Mucosa of descending colon (tissue), 3 donors: ENCODE data around the gene RWDD1. TPM values are rescaled to one million over a fixed set of nuclear protein-coding genes. Genes with fewer than 3 reads are reported as not detected.

Experiments
- ATAC-seq: fragments of 200-7000 bp; cut with Tn5 transposase; one replicate; pipeline ENCODE4 v1.9.1; 2020; ENCODE audit warnings: mild to moderate bottlenecking, moderate library complexity
- DNase-seq, 3 donors: peaks; one replicate each; pipeline ENCODE4 v3.0.0-alpha.2; 2020
- H3K36me3 ChIP-seq: fragments of 200-600 bp; one replicate; pipeline ENCODE4 v1.8.0; 2021; ENCODE audit warnings: low read depth, mild to moderate bottlenecking
- H3K4me1 ChIP-seq: fragments of 200-600 bp; one replicate; pipeline ENCODE4 v1.8.0; 2021; ENCODE audit warnings: low read depth, mild to moderate bottlenecking
- H3K4me3 ChIP-seq: fragments of 200-600 bp; one replicate; pipeline ENCODE4 v1.8.0; 2021; ENCODE audit warnings: mild to moderate bottlenecking
- H3K9me3 ChIP-seq: fragments of 200-600 bp; one replicate; pipeline ENCODE4 v1.8.0; 2021; ENCODE audit warnings: mild to moderate bottlenecking
- intact Hi-C, 2 donors: fragments of 100-400 bp; cut with DNase I in 1 of 2; cut with micrococcal nuclease in 1 of 2; formaldehyde crosslinking; loops; one replicate each; pipeline versions ENCODE4 v1.11.0 to v1.11.1; 2022; cut with DNase I, micrococcal nuclease
- total RNA-seq, 3 donors: library from RNA; stranded (reverse); fragmentation: NEBNext Ultra II Directional in 2 of 3; extraction: Animal tissue kit (Norgen Biotek cat#: 25700) in 2 of 3; gene quantifications; one replicate each; pipeline versions ENCODE4 v1.2.1 to v1.2.4, GENCODE V29; 2021 to 2023
- TF ChIP-seq, protein P1 (sequence below): fragments of 200-600 bp; IDR thresholded peaks from one replicate; pipeline ENCODE4 v1.8.0; 2022; ENCODE audit warnings: antibody characterized with exemption, mild to moderate bottlenecking
- donor health status: DM: no; HTN: no; CAD: no; lungs with moderate emphysema.
- donor health status: DM: no; HTN: no; CAD: no.
- donor health status: DM: no; HTN: yes; CAD: no.

Gene RWDD1
- total RNA-seq, 3 donors from 2014 or later, result 21.0 to 58.0 (median 34.2) TPM

DNA sequence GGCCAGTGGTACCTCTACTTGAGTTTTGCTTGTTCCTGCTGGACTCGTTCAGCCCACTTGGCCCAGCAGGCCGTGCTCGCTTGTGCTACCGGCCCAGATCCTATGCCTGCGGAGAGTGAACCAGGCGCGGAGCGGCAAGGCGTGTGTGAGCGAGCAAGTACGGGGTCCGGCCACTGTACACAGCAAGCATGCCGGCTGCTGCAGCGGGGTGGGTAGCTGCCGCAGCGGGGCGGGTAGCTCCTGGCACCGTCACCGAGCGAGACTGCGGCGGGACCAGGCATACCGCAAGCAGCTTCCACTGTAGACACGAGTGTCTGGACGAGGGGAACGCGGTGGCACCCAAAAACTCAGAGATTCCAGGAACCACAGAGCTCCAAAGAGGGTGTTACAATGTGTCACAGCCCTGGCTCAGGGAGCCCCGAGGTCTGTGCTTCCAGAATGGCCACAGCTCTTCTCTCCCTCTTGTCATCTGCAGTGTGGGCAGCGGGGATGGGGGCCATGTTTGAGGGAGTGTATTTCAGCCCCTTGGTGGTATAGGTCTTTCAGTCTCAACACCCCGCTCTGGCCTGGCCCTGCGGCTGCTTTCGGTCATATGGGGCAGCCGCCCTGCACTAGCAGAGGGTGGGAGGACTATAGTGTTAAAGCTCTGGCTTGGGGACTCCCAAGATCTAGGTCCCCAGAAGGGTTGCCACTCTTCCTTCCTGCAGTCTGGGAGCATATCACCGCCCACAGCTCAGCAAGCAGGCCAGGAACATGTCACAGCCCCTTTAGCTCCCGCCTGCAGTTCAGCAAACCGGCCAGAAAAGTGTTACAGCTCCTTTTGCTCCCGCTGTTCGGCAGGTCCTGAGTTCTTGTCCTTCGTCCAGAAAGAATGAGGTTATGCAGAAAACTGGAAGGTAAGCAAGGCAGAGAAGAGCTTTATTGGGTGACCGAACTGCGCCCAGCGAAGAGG lies 6.1 kb upstream of the RWDD1 start:
- Histone ChIP-seq H3K4me1 (peaks cover 4% of the 10 kb centered on the region), H3K36me3 (no peaks in the 10 kb centered on the region), H3K4me3 (no peak overlapping the region), H3K9me3 (no peaks in the 10 kb centered on the region)
- peak in 2 of 3 donors; percentile 7 to 53 for DNase-seq
- ATAC-seq, result peak; percentile 34
- intact Hi-C loops, result no loop called here
- TF ChIP-seq, protein P1, sequence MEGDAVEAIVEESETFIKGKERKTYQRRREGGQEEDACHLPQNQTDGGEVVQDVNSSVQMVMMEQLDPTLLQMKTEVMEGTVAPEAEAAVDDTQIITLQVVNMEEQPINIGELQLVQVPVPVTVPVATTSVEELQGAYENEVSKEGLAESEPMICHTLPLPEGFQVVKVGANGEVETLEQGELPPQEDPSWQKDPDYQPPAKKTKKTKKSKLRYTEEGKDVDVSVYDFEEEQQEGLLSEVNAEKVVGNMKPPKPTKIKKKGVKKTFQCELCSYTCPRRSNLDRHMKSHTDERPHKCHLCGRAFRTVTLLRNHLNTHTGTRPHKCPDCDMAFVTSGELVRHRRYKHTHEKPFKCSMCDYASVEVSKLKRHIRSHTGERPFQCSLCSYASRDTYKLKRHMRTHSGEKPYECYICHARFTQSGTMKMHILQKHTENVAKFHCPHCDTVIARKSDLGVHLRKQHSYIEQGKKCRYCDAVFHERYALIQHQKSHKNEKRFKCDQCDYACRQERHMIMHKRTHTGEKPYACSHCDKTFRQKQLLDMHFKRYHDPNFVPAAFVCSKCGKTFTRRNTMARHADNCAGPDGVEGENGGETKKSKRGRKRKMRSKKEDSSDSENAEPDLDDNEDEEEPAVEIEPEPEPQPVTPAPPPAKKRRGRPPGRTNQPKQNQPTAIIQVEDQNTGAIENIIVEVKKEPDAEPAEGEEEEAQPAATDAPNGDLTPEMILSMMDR, result no peak

DNA sequence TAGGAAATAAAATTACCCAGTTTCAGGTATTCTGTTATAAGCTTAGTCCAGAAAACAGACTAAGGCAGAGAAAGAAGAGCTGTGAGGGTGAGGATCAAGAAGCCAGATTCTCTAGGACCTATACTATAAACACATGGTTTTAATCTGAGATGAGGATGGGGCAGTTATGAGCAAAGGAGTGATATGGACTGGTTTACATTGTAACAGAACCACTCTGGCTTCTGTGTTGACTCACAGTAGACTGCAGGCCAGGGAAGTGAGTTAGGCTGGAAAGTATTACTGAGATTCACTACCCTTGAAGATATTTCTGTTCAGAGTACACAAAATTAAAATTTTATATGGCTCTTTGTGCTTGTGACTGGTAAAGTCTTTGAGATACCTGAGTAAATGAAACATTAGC lies 3.2 kb upstream of the RWDD1 start:
- DNase-seq (no peak), ATAC-seq (no peak)
- TF ChIP-seq, protein P1, result no peak
- no peaks in the 10 kb centered on the region for H3K9me3 ChIP-seq
- no peak overlapping the region for H3K4me3 ChIP-seq
- H3K4me1 ChIP-seq, result peaks cover 12% of the 10 kb centered on the region
- intact Hi-C loops, result no loop called here
- no peaks in the 10 kb centered on the region for H3K36me3 ChIP-seq

DNA sequence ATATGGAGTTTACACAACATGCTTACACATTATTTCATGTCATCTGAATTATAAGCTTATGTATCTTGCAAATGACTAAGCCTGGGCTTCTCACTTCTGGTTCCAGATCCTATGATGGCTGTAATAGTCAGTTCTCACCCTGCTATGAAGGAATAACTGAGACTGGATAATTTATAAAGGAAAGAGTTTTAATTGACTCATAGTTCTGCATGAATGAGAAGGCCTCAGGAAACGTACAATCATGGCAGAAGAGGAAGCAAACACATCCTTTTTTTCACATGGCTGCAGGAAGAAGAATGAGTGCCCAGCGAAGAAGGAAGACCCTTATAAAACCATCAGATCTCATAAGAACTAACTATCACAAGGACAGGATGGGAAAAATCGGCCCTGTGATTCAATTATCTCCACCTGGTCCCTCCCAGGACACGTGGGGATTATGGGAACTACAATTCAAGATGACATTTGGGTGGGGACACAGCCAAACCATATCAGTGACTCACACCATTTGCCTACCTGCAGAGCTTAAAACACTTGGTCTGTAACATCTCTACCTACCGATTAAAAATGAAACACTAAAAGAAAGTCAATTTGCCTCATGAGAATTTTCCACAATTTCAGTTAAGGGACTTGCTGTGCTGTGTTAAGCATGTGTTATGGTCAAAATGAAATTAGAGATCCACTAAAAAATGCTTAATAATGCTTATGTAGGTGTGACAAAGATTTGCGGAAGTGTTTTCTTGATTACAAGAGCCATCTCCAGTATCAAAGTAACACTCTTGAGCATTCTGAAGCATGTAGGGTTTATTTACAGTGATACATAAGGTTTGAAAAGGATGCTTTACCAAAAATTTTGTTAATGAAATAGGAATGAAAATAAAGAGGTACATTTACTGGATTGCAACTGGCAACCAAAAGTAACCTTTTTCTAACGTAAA lies 2.2 kb upstream of the RWDD1 start:
- no peak for DNase-seq
- Histone ChIP-seq H3K4me3 (no peak overlapping the region), H3K36me3 (no peaks in the 10 kb centered on the region), H3K4me1 (peaks cover 12% of the 10 kb centered on the region), H3K9me3 (no peaks in the 10 kb centered on the region)
- TF ChIP-seq, protein P1, result no peak
- intact Hi-C loops, result no loop called here
- no peak for ATAC-seq

DNA sequence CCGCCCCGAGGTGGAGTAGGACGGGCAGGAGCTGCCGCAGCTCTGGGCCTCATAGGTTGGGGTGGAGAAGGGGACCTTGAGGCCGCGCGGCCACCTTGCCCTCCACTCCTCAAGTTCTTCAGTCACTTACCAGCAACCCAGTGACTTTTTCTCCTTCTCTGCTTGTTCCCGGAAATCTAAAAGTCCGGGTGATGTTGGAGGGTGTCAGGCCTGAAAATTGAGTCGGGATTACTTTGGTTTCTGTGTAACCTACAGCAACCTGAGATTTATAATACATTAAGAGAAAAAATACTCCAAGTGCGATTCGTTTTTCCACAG lies 338 bp downstream of the RWDD1 start:
- peak overlapping the region; percentile 56 for H3K4me3 ChIP-seq
- intact Hi-C loops, result no loop called here
- H3K36me3 ChIP-seq, result no peaks in the 10 kb centered on the region
- TF ChIP-seq, protein P1, result no peak
- DNase-seq, result no peak
- peaks cover 12% of the 10 kb centered on the region for H3K4me1 ChIP-seq
- H3K9me3 ChIP-seq, result no peaks in the 10 kb centered on the region
- ATAC-seq, result no peak

DNA sequence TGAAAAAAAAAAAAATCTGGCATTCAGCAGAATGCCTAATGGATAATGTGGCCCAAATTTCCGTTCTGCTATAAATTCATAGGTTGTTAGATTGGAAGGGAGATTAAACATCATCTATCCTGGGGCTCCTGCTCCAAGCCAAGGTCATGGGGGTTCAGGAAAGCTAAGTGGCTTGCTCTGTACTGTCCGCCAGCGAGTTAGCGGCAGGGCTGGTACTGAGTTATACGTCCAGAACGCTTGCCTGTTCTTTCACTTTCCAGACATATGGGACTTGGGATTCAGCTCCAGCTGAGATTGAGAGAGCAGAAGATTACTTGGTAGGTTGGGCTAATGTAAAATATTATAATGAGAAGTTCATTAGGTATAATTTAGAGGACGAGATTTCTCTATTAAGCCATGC lies 858 bp downstream of the RWDD1 start:
- Histone ChIP-seq H3K9me3 (no peaks in the 10 kb centered on the region), H3K4me1 (peaks cover 12% of the 10 kb centered on the region), H3K36me3 (no peaks in the 10 kb centered on the region), H3K4me3 (peak overlapping the region; percentile 56)
- ATAC-seq (peak; percentile 22), DNase-seq (peak; percentile 32 to 51 (median 38))
- intact Hi-C loops, result no loop called here
- TF ChIP-seq, protein P1, result no peak
